Stimulated activated CD8-positive, alpha-beta memory T cell treated with anti-CD3 and anti-CD28 coated beads, Interleukin-4, amount 100 ng/mL, for 1 hour (primary cell): ENCODE measurements around the gene UBAP2.
"Not testable (repeated sequence)": the region's sequence is repeated elsewhere in the genome, so short reads cannot be mapped to it uniquely, and the experiment has no call there.

Source experiments
- DNase-seq, 2 donors: peaks; one replicate each; pipeline ENCODE4 v3.0.0-alpha.2; 2020; ENCODE audit warnings: low read depth in 2 of 2, low spot score in 1 of 2

The UBAP2 gene

DNA sequence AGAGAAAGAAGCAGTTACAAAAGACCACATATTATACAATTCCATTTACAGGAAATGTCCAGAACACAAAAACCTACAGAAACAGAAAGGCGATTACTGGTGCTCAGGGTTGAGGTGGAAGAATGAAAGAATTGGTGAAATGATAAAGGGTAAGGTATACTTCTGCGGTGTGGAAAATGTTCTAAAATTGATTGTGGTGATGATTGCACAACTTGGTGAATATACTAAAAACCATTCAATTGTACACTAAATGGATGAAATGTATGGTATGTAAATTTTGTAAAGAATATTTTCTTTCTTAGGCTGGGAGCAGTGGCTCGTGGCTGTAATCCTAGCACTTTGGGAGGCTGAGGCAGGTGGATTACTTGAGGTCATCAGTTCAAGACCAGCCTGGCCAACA, 72.3 kb downstream of the UBAP2 start:
- no peak for DNase-seq

DNA sequence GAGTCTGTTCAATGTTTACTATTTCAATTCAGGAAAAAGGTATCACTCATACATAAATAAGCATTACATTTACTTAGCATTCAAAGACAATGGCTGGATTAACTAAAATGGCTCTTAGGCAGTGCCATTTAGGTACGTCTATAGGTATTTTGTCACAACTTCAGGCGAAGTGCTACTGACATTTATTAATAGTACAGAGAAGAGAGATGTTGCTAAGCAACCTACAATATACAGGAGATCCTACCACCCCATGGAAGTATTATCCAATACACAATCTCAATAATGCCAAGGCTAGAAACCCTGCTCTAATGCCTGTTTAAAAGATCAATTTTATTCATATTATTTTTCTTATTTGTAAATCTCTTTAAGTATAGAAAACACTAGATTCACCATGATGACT, 76.0 kb downstream of the UBAP2 start:
- DNase-seq: no peak

DNA sequence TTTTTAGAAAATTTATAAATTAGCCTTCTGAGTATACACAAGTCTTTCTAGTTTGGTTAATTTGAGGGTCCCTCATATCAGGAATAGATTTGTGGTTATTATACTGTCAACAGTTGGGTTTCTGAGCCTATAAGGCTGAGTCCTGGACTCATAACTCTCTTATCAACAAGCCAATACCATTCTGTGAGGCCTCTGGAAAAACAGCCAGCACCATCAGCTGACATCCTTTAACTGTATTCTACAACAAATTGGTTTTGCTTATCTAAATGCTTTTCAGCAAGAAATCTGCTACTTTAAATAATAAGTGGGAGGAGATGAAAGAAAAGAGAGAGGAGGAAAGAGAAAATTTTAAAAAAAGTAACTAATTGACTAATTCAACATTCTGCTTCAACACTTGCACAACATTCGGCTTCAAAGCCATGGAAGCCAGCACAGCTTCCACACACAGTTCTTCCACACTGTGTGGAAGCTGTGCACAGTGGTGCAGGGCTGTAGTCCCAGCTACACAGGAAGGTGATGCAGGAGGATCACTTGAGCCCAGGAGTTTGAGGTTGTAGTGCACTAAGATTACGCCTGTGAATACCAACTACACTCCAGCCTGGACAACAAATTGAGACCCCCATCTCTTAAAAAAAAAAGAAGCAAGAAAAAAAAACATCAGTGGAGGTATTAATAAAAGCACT, 84.5 kb downstream of the UBAP2 start:
- no peak for DNase-seq

DNA sequence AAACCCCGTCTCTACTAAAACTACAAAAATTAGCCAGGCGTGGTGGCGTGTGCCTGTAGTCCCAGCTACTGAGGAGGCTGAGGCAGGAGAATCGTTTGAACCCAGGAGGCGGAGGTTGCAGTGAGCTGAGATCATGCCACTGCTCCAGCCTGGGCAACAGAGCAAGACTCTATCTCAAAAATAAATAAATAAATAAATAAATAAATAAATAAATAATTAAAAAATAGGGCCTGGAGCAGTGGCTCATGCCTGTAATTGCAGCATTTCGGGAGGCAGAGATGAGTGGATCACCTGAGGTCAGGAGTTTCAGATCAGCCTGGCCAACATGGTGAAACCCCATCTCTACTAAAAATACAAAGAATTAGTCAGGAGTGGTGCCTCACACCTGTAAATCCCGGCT, 86.2 kb downstream of the UBAP2 start:
- DNase-seq: not testable (repeated sequence)

DNA sequence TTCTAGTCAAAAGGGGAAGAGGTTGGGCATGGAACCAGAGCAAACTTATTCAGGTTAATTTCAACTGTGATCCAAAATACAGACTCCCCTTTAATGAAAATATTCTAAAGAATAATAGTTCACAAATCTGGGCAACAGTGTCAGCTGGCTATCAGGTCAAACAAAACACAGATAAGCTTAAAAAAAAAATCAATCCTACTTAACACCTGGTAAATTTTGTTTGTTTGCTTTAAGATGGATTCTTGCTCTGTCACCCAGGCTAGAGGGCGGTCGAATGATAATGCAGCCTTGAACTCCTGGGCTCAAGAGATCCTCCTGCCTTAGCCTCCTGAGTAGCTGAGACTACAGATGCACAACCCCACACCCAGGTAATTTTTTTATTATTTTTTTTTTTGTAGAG, 89.0 kb downstream of the UBAP2 start:
- DNase-seq: no peak

DNA sequence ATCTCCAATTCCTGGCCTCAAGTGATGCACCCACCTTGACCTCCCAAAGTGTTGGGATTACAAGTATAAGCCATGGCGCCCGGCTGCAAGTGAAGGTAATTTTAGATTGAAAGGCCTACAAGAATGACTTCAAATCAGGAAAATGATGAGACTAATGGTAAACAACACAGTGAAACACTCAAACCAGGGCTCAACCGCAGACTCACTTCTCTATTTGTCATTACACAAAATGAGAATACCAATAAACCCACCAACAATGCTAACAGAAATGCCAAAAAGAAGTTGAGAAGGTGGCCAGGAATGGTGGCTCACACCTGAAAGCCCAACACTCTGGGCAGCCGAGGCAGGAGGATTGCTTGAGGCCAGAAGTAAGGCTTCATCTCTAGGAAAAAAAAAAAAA, 92.1 kb downstream of the UBAP2 start:
- no peak for DNase-seq

DNA sequence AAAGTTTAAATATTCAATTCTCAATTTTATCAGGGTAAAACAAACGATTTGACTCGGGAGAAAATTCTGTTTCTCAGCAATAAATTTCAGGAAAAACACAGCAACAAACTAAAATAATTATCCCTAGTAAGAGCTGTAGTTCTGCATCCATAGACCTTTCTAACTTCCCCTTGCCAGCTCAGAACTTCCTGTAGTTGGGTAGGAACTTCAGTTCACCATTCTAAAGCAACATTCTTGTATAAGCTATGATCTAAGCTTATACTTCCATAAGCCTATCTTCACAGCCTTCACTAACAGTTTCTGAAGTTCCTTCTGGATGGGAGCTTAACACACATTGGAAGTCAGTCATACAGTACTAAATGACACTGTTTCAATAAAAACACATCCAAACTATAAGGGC, 96.6 kb downstream of the UBAP2 start:
- DNase-seq: no peak

DNA sequence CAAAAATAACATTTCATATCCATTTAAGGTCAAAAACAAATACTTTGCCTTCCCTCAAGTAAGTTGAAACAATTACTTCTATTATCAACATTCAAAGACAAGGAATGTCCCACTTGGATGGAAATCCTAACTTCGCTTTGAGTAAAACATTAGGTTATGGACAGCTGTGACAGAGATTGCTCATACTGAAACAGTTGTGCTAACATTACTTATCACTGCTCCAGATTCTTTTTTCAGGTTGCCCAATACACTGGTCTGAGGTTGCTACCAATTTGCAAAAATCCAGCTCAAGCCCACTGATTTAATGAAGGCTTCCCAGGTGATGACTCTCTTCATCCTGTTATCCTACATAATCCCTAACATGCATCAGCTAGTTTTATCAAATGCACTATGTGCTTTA, 98.3 kb downstream of the UBAP2 start:
- no peak for DNase-seq

DNA sequence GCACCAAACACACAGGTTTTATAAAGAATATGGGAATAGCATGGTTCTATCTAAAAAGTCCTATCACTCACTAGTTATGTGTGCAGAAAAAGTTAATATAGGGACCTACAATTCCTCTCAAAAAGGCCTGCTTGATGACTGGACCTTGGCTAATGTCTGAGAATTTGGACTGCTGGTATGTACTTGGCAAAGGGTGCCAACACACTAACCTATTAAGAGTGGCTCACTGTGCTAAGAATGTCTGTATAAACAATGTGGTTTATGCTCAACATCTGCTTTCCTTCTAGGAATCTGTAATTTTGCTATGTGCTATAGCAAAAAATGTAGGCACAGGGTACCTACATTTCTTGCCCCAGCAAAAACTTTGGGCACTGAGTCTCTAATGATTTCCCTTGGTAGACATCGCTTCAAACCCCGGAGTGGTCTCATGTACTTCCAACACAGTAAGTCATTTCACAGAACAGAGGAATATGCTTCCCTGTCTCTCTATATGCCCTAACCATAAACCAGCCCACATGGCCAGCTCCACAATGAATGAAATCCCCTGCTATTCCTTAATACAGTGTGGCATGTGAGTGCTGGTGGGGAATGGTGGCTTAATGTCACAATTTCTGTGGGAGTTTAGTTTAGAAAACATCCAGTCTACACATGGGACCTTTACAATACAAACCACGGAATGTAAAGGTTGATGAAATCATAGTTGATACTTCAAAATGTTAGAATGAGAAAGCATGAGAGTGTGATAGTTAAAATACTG, 101.7 kb downstream of the UBAP2 start:
- DNase-seq: no peak

DNA sequence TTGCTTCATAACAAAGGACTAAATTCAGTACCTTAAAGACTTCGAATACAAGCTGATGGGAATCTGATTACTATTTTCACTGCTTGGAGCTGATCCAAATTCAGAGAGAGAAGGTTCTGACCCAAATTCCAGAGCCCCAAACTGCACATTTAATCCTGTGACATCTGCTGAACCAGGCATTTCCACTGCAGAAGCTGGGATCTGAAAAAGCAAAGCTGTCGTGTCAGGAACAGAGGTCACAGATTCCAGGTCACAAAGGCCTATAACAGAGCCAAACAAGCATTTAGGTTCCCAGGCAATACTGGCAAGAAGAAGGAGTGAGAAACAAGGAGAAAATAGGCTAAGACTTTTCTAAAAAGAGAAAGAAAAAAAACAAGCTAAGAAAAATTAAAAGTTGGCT, 105.3 kb downstream of the UBAP2 start:
- DNase-seq: no peak

DNA sequence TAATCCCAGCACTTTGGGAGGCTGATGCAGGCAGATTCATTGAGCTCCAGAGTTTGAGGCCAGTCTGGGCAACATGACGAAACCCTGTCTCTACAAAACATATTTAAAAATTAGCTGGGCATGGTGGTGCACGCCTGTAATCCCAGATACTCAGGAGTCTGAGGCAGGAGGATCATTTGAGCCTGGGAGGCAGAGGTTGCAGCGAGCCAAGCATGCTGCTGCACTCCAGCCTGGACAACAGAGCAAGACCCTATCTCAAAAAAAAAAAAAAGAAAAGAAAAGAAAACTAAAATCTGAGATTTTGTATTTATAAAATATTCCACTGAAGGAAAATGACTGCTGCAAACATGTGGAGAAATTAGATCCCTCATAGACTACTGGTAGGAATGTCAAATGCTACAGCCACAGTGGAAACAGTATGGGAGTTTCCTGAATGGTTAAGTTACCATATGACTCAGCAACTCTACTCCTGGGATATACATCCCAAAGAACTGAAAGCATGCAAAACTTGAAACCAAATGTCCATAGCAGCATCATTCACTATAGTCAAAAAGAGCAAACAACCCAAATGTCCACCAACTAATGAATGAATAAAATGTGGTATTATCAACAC, 106.1 kb downstream of the UBAP2 start:
- no peak for DNase-seq

DNA sequence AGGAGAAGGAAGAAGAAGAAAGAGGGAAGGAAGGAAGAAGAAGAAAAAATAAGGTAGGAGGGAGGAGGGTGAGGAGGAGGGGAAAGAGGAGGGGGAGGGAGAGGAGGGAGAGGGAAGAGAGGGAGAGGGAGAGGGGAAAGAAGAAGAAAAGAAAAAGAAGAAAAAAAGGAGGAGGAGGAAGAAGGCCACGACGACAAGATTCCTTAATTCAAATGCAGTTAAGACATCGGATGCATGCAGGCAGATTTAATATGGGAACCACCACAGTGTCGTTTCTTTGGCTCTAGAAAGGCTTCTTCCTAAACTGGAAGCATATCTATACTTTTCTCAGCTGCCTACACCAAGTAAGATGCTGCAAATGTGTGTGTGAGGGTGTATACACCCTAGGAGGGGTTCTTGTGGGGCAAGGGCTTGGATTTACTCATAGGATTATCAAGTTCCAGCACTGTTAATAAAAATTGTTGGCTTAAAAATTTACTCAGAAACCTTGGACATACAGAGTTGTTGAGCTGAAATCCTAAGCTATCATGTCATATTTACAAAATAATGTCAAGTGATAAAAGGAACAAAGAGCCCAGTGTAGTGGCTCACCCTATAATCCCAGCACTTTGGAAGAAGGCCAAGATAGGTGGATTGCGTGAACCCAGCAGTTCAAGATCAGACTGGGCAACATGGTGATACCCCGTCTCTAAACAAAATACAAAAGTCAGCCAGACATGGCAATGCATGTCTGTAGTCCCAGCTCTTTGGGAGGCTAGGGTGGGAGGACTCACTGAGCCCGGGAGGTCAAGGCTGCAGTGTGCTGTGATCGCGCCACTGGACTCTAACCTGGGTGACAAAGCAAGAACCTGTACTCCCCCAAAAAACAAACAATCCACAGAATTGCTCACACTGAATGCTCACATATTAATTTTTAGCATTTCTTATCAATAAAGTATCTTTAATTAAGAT, 108.5 kb downstream of the UBAP2 start:
- DNase-seq: no peak

DNA sequence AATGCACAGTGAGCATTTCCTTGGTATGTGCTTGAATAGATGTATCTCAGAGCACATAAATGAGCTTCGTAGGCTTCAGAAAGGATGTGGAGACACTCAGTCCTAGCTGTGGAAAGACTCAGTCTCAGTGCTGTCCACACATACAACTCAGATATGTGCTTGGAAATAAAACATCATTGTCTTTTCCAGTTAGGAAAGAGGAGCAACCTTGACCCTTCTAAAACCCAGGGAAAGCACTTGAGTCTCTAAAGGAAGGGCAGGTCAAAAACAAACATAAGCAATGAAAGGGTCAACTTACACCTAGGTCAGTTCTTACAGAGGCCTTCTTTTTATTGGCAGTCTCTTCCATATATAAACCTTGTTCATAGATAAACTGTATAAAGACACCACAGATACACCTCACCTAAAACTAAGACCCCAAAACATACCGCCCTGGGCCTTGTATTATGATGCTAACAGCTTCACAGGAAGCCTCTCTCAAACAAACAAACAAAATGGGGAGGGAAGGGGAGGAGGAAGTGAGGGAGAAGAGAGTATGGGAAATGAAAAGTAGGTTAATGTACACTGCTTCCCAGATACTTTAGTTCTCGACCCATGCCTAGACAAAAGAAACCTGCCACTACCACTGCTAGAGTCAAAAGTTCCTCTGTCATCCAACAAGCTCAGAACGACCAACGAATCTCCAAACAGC, 114.4 kb downstream of the UBAP2 start:
- no peak for DNase-seq

DNA sequence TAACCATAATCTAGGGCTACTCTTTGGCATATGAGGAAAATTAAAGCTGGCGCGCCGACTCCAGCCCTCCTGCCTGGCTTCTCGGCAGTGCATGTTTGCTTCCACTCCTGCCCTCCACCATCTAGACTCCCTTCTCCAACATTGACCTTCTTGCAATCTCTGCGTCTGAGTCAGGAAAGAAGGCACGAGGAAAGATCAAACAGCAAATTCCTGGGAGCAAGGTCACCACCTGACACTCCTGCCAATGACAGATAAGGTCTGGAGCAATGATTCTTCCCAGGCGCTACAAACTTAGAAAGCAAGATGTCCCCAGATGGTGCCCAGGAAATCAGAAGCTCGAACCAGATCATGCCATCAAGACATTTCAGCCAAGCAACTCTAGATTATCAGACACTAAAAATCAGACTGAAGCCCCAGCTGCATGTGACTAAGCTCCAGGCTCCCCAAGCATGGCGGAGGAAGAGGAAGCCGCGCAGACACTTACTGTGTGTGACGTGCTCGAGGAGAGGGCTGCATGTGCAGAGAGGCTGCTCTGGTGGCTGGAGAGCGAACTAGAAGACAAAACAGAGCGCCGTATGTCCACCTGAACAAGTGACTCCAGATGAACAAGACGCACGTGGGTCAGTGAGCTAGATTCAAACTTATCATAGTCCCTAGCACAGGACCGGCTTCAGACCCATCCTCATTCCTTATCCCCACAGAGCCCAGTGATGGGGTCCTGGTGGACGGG, 116.4 kb downstream of the UBAP2 start:
- DNase-seq: no peak

DNA sequence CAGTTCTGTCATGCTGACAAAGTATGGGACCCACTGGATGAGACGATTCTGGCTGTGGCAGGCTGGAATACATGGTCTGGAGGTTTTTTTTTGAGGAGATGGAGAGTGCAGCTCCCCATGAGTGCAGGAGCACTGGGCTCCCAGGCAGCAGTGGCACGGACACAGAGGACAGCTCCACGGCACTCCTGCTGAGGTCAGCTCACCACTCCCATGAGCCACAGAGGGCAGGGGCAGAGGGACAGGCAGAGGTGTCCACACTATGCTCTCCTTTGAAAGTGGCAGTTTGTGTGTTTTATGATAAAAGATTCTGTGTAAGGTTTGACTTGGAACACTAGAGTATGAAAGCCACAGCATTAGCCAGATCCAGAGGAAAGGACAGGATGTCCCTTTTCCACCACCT, 117.4 kb downstream of the UBAP2 start:
- no peak for DNase-seq

DNA sequence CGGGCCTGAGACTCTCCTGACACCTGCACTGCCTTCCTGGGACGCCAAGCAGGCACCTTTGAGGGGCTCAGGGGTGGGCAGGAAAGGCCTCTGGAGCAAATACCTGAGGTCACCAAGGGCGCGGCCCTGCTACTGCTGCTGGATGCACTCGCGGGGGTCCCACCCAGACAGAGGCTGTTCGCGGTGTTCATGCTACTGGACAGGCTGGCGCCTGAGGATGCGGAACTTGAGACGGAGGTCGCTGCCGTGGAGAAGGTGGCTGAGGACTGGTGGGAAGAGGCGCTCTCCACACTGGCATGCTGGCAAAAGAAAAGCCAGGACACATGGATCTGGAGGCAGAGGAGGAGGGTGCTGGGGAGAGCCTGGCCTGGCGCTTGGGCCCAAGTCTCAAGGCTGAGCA, 121.0 kb downstream of the UBAP2 start:
- no peak for DNase-seq

DNA sequence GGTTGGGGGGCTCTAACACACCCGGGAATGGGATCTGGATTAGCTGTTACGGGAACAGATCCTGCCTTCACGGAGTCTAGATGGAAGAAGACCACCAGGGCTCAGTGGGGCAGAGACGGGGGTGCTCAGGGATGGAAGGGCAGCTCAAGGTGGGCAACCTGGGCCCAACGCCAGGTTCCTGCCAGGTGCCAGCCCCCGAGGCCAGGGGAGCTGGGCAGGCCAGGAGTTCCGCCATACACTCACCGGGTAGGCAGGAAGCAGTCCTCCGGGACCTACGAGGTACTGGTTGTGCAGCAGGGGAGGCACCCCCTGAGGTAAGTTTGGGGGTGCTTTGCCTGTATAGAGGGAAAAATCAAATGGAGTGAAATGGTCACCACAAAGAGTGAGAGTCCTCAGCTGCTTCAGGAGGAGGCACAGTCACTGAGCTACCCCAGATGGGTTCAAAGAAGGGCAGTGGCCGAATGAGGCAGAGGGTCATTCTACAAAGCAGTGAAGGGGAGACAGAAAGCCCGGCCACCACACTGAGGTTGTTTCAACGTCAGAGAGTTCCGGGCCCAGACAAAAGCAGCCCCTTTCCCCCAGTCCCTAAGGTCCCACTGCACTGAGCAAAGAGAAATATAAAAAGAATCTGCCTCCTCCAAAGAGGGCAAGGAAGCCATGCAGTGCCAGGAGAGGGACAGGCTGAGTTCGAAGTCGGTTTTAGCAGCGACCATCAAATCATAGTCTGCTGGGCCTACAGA, 121.8 kb downstream of the UBAP2 start:
- DNase-seq: no peak

DNA sequence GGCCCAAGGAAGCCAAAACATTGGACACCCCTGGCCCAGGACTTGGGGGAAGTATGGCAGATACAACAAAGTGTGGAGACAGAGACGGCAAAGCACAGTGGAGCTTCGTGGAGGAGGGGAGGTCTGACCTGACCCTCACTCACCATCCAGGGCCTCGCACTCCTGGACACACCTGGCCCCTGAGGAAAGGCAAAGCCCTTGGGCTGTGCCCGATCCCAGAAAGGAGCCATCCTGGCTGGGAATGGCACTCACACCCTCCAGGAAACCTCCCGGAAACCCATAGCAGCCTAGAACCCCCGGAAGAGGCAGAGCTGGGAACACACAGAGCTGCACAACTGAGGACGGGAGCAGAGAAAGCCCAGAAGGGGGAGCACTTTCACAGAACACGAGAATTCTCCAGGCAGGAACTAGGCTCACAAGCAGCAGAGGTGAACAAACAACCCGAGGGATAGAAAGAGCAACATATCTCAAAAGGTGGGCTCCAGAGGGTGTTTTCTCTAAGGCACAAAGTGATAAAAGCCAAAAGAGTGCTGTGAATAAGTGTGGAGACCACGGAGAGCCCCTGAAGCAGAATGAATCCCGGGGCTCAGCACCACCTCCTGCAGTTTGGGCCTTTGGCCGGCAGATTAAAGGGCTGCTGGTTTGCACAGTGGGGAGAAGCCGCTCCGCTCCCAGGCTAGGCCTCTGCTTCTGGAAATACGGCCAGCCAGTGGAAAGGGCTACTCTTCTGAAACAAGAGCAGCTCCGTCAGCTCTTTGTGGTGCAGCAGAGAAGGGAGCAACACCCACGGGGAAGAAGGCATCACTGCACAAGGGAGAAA, 123.5 kb downstream of the UBAP2 start:
- no peak for DNase-seq
